HUDEP-2 (cell line): Measurements from ENCODE around the gene KRT2.

Experiments
- DNase-seq, 76 experiments: peaks; one replicate each; lab custom pipeline; 2025; ENCODE audit not compliant: unreplicated experiment in 76 of 76; lab: John Stamatoyannopoulos, UW

Gene KRT2

GRCh38 chr12:52651726-52652261 is at the start of gene KRT2:
Gene KRT2, minus strand, starts transcription at chr12:52652211. Its CDS starts 69 bp downstream, at chr12:52652142.
- no peak for DNase-seq

- DNase-seq = no peak
Observed at GRCh38 chr12:52701281-52701680, 49.3 kb upstream of the KRT2 start.

GRCh38 chr12:52699960-52700359 is 47.9 kb upstream of the KRT2 start:
- no peak for DNase-seq

GRCh38 chr12:52699373-52699772 is 47.4 kb upstream of the KRT2 start:
- no peak for DNase-seq

GRCh38 chr12:52698651-52699340 is 46.8 kb upstream of the KRT2 start:
- DNase-seq = no peak

GRCh38 chr12:52697058-52697582 is 45.1 kb upstream of the KRT2 start:
- no peak for DNase-seq

- no peak for DNase-seq
Observed at GRCh38 chr12:52696588-52696987, 44.6 kb upstream of the KRT2 start.

GRCh38 chr12:52695039-52695438 is 43.0 kb upstream of the KRT2 start:
- no peak for DNase-seq

- no peak for DNase-seq
Observed at GRCh38 chr12:52694151-52694550, 42.1 kb upstream of the KRT2 start.

- DNase-seq = no peak
Observed at GRCh38 chr12:52693261-52693660, 41.2 kb upstream of the KRT2 start.

- DNase-seq = peak in 2 of 76 experiments; percentile 11 to 16
Observed at GRCh38 chr12:52692254-52692653, 40.2 kb upstream of the KRT2 start.

- DNase-seq = no peak
Observed at GRCh38 chr12:52691841-52692150, 39.8 kb upstream of the KRT2 start.

GRCh38 chr12:52691076-52691840 is 39.2 kb upstream of the KRT2 start:
- no peak for DNase-seq

- no peak for DNase-seq
Observed at GRCh38 chr12:52690351-52691075, 38.5 kb upstream of the KRT2 start.

- DNase-seq = no peak
Observed at GRCh38 chr12:52689936-52690335, 37.9 kb upstream of the KRT2 start.

GRCh38 chr12:52689239-52689638 is 37.2 kb upstream of the KRT2 start:
- no peak for DNase-seq

GRCh38 chr12:52688481-52688880 is 36.5 kb upstream of the KRT2 start:
- DNase-seq = no peak

- DNase-seq = peak in 13 of 76 experiments; percentile 6 to 38 (median 17)
Observed at GRCh38 chr12:52687497-52688385, 35.7 kb upstream of the KRT2 start.

- no peak for DNase-seq
Observed at GRCh38 chr12:52686756-52687487, 34.9 kb upstream of the KRT2 start.
